ENCODE results near the gene TMUB2.

TMUB2 gene

GRCh38 chr17:44177640-44178039 is 9.1 kb upstream of the TMUB2 start:
- no peak overlapping the region for H3K14ac ChIP-seq (ENCODE audit: low read length in 2 of 2)
- H3K23ac ChIP-seq (ENCODE audit: low read length in 2 of 2): no peak overlapping the region
- H2BK15ac ChIP-seq (ENCODE audit: low read depth, poor library complexity, severe bottlenecking): no peak overlapping the region
- H4K8ac ChIP-seq (ENCODE audit: low read length): no peak overlapping the region
- no peak overlapping the region for H2AFZ ChIP-seq (ENCODE audit: low read depth, low read length)
- H3K4me3 ChIP-seq (ENCODE audit: insufficient read depth in 1 of 2, low read depth in 1 of 2, low read length in 2 of 2): no peak overlapping the region
- H3K18ac ChIP-seq (ENCODE audit: low read depth in 1 of 2, low read length in 2 of 2): no peak overlapping the region
- no peak overlapping the region for H3K9ac ChIP-seq (ENCODE audit: low read length)
- H3K4me1 ChIP-seq (ENCODE audit: control insufficient read depth, insufficient read depth, low read depth, low read length): peaks cover 2% of the 10 kb centered on the region
- peaks cover 38 to 42% of the 10 kb centered on the region in 2 experiments for H3K36me3 ChIP-seq (ENCODE audit: control insufficient read depth in 1 of 2, insufficient read depth in 2 of 2, low read depth in 1 of 2, low read length in 2 of 2)
- no peak overlapping the region for H3K4ac ChIP-seq (ENCODE audit: low read depth in 1 of 2, low read length in 2 of 2)
- H2AK5ac ChIP-seq (ENCODE audit: low read length, severe bottlenecking): no peak overlapping the region
- H2BK120ac ChIP-seq (ENCODE audit: low read depth, low read length): no peak overlapping the region
- no peak for DNase-seq
- no peak overlapping the region for H4K91ac ChIP-seq (ENCODE audit: low read length)
- H3K27me3 ChIP-seq (ENCODE audit: control insufficient read depth in 1 of 2, insufficient read depth in 1 of 2, low read length in 2 of 2): no peaks in the 10 kb centered on the region
- H3K27ac ChIP-seq (ENCODE audit: low read length, poor library complexity, severe bottlenecking): no peak overlapping the region
- H2BK5ac ChIP-seq (ENCODE audit: low read depth, low read length, poor library complexity, severe bottlenecking): no peak overlapping the region
- no peak overlapping the region for H3K4me2 ChIP-seq (ENCODE audit: low read length, poor library complexity, severe bottlenecking)
- 97% methylated on average over 2 of the region's 4 CpGs for WGBS
- H3K9me3 ChIP-seq (ENCODE audit: control insufficient read depth, low read length): no peaks in the 10 kb centered on the region
- H3K79me1 ChIP-seq (replicated peaks; ENCODE audit: low read length, poor library complexity, severe bottlenecking): peaks cover 21% of the 10 kb centered on the region
- no peak overlapping the region for H2BK12ac ChIP-seq (ENCODE audit: low read length in 2 of 2)

GRCh38 chr17:44178133-44178532 is 8.6 kb upstream of the TMUB2 start:
- no peak overlapping the region for H2BK5ac ChIP-seq (ENCODE audit: low read depth, low read length, poor library complexity, severe bottlenecking)
- no peaks in the 10 kb centered on the region for H3K27me3 ChIP-seq (ENCODE audit: control insufficient read depth in 1 of 2, insufficient read depth in 1 of 2, low read length in 2 of 2)
- no peak overlapping the region for H4K8ac ChIP-seq (ENCODE audit: low read length)
- no peaks in the 10 kb centered on the region for H3K9me3 ChIP-seq (ENCODE audit: control insufficient read depth, low read length)
- no peak overlapping the region for H3K27ac ChIP-seq (ENCODE audit: low read length, poor library complexity, severe bottlenecking)
- H3K36me3 ChIP-seq (ENCODE audit: control insufficient read depth in 1 of 2, insufficient read depth in 2 of 2, low read depth in 1 of 2, low read length in 2 of 2): peaks cover 43 to 46% of the 10 kb centered on the region in 2 experiments
- H2BK15ac ChIP-seq (ENCODE audit: low read depth, poor library complexity, severe bottlenecking): no peak overlapping the region
- no peak overlapping the region for H3K9ac ChIP-seq (ENCODE audit: low read length)
- H3K18ac ChIP-seq (ENCODE audit: low read depth in 1 of 2, low read length in 2 of 2): no peak overlapping the region
- no peak overlapping the region for H3K4me3 ChIP-seq (ENCODE audit: insufficient read depth in 1 of 2, low read depth in 1 of 2, low read length in 2 of 2)
- H2AFZ ChIP-seq (ENCODE audit: low read depth, low read length): no peak overlapping the region
- H3K4ac ChIP-seq (ENCODE audit: low read depth in 1 of 2, low read length in 2 of 2): no peak overlapping the region
- DNase-seq: no peak
- H3K79me1 ChIP-seq (replicated peaks; ENCODE audit: low read length, poor library complexity, severe bottlenecking): peaks cover 21% of the 10 kb centered on the region
- no peak overlapping the region for H2BK12ac ChIP-seq (ENCODE audit: low read length in 2 of 2)
- H3K23ac ChIP-seq (ENCODE audit: low read length in 2 of 2): no peak overlapping the region
- H4K91ac ChIP-seq (ENCODE audit: low read length): no peak overlapping the region
- no peak overlapping the region for H2AK5ac ChIP-seq (ENCODE audit: low read length, severe bottlenecking)
- peaks cover 2% of the 10 kb centered on the region for H3K4me1 ChIP-seq (ENCODE audit: control insufficient read depth, insufficient read depth, low read depth, low read length)
- WGBS: 97% methylated on average over 14 of the region's 14 CpGs
- H3K4me2 ChIP-seq (ENCODE audit: low read length, poor library complexity, severe bottlenecking): no peak overlapping the region
- no peak overlapping the region for H3K14ac ChIP-seq (ENCODE audit: low read length in 2 of 2)
- H2BK120ac ChIP-seq (ENCODE audit: low read depth, low read length): no peak overlapping the region

GRCh38 chr17:44183024-44183423 is 3.7 kb upstream of the TMUB2 start:
- DNase-seq: no peak
- Histone ChIP-seq H2BK5ac (ENCODE audit: low read depth, low read length, poor library complexity, severe bottlenecking) (no peak overlapping the region), H2AK5ac (ENCODE audit: low read length, severe bottlenecking) (no peak overlapping the region), H3K4me1 (ENCODE audit: control insufficient read depth, insufficient read depth, low read depth, low read length) (peaks cover 8% of the 10 kb centered on the region), H4K91ac (ENCODE audit: low read length) (no peak overlapping the region), H3K36me3 (ENCODE audit: control insufficient read depth in 1 of 2, insufficient read depth in 2 of 2, low read depth in 1 of 2, low read length in 2 of 2) (peaks cover 25 to 28% of the 10 kb centered on the region in 2 experiments), H2BK15ac (ENCODE audit: low read depth, poor library complexity, severe bottlenecking) (no peak overlapping the region), H3K4me2 (ENCODE audit: low read length, poor library complexity, severe bottlenecking) (no peak overlapping the region), H3K9ac (ENCODE audit: low read length) (no peak overlapping the region), H2BK12ac (ENCODE audit: low read length in 2 of 2) (no peak overlapping the region), H3K27ac (ENCODE audit: low read length, poor library complexity, severe bottlenecking) (no peak overlapping the region), H2BK120ac (ENCODE audit: low read depth, low read length) (no peak overlapping the region), H3K4me3 (ENCODE audit: insufficient read depth in 1 of 2, low read depth in 1 of 2, low read length in 2 of 2) (no peak overlapping the region), H4K8ac (ENCODE audit: low read length) (no peak overlapping the region), H3K14ac (ENCODE audit: low read length in 2 of 2) (no peak overlapping the region), H3K79me1 (replicated peaks; ENCODE audit: low read length, poor library complexity, severe bottlenecking) (peaks cover 21% of the 10 kb centered on the region), H2AFZ (ENCODE audit: low read depth, low read length) (no peak overlapping the region), H3K4ac (ENCODE audit: low read depth in 1 of 2, low read length in 2 of 2) (no peak overlapping the region), H3K27me3 (ENCODE audit: control insufficient read depth in 1 of 2, insufficient read depth in 1 of 2, low read length in 2 of 2) (no peaks in the 10 kb centered on the region), H3K9me3 (ENCODE audit: control insufficient read depth, low read length) (no peaks in the 10 kb centered on the region), H3K23ac (ENCODE audit: low read length in 2 of 2) (no peak overlapping the region), H3K18ac (ENCODE audit: low read depth in 1 of 2, low read length in 2 of 2) (no peak overlapping the region)
- 96% methylated on average over 2 of the region's 2 CpGs for WGBS

GRCh38 chr17:44184212-44184810 is 2.5 kb upstream of the TMUB2 start:
- no peak for DNase-seq
- Histone ChIP-seq H2AFZ (ENCODE audit: low read depth, low read length) (no peak overlapping the region), H4K8ac (ENCODE audit: low read length) (no peak overlapping the region), H2AK5ac (ENCODE audit: low read length, severe bottlenecking) (no peak overlapping the region), H2BK5ac (ENCODE audit: low read depth, low read length, poor library complexity, severe bottlenecking) (no peak overlapping the region), H3K4ac (ENCODE audit: low read depth in 1 of 2, low read length in 2 of 2) (no peak overlapping the region), H3K4me2 (ENCODE audit: low read length, poor library complexity, severe bottlenecking) (no peak overlapping the region), H2BK12ac (ENCODE audit: low read length in 2 of 2) (no peak overlapping the region), H3K18ac (ENCODE audit: low read depth in 1 of 2, low read length in 2 of 2) (no peak overlapping the region), H4K91ac (ENCODE audit: low read length) (no peak overlapping the region), H3K14ac (ENCODE audit: low read length in 2 of 2) (no peak overlapping the region), H3K9ac (ENCODE audit: low read length) (no peak overlapping the region), H3K27ac (ENCODE audit: low read length, poor library complexity, severe bottlenecking) (no peak overlapping the region), H3K79me1 (replicated peaks; ENCODE audit: low read length, poor library complexity, severe bottlenecking) (peaks cover 18% of the 10 kb centered on the region), H3K23ac (ENCODE audit: low read length in 2 of 2) (no peak overlapping the region), H2BK15ac (ENCODE audit: low read depth, poor library complexity, severe bottlenecking) (no peak overlapping the region), H3K36me3 (ENCODE audit: control insufficient read depth in 1 of 2, insufficient read depth in 2 of 2, low read depth in 1 of 2, low read length in 2 of 2) (peaks cover 21 to 26% of the 10 kb centered on the region in 2 experiments), H3K4me1 (ENCODE audit: control insufficient read depth, insufficient read depth, low read depth, low read length) (peaks cover 11% of the 10 kb centered on the region), H3K27me3 (ENCODE audit: control insufficient read depth in 1 of 2, insufficient read depth in 1 of 2, low read length in 2 of 2) (no peaks in the 10 kb centered on the region), H3K4me3 (ENCODE audit: insufficient read depth in 1 of 2, low read depth in 1 of 2, low read length in 2 of 2) (no peak overlapping the region), H2BK120ac (ENCODE audit: low read depth, low read length) (no peak overlapping the region), H3K9me3 (ENCODE audit: control insufficient read depth, low read length) (no peaks in the 10 kb centered on the region)
- WGBS: 93% methylated on average over 8 of the region's 8 CpGs

Data from mesenchymal stem cell (in vitro differentiated cells and primary cell).